Measurements from ENCODE around the gene VSTM4. TPM values are rescaled to one million over a fixed set of nuclear protein-coding genes. Genes with fewer than 3 reads are reported as not detected.

VSTM4 gene
- total RNA-seq, 1 donor = 4.7 TPM

DNA sequence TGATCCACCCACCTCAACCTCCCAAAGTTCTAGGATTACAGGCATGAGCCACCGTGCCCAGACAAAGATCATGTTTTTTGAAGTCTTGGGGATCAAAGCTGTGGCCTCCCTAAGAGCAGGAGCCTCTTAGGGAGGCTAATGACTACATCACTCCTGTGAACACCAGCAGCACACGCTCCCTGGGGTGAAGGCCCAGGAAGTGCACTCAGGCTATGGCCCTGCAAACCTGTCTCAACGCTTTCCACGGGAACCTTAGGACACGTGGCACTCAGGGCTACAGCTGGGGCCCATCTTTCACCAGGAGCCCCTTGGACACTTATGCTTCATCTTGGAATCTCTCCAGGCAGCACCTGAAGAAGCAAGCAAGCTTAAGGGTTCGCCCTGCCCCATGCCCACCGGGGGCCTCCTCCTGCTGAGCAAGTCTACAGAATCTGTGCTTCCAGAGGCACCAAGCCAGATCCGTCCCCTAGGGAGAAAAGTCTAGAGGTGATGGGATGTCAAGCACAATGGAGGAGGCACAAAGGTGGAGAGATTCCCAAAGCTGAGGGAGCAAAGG, 18.4 kb downstream of the VSTM4 start:
- DNase-seq (ENCODE audit: low read depth) = no peak
- TF ChIP-seq, protein P1, sequence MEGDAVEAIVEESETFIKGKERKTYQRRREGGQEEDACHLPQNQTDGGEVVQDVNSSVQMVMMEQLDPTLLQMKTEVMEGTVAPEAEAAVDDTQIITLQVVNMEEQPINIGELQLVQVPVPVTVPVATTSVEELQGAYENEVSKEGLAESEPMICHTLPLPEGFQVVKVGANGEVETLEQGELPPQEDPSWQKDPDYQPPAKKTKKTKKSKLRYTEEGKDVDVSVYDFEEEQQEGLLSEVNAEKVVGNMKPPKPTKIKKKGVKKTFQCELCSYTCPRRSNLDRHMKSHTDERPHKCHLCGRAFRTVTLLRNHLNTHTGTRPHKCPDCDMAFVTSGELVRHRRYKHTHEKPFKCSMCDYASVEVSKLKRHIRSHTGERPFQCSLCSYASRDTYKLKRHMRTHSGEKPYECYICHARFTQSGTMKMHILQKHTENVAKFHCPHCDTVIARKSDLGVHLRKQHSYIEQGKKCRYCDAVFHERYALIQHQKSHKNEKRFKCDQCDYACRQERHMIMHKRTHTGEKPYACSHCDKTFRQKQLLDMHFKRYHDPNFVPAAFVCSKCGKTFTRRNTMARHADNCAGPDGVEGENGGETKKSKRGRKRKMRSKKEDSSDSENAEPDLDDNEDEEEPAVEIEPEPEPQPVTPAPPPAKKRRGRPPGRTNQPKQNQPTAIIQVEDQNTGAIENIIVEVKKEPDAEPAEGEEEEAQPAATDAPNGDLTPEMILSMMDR (IDR thresholded peaks at IDR 0.05; ENCODE audit: insufficient read depth, low read depth, low read length) = no peak
- H3K4me3 ChIP-seq (ENCODE audit: low read depth, low read length) = no peak overlapping the region

DNA sequence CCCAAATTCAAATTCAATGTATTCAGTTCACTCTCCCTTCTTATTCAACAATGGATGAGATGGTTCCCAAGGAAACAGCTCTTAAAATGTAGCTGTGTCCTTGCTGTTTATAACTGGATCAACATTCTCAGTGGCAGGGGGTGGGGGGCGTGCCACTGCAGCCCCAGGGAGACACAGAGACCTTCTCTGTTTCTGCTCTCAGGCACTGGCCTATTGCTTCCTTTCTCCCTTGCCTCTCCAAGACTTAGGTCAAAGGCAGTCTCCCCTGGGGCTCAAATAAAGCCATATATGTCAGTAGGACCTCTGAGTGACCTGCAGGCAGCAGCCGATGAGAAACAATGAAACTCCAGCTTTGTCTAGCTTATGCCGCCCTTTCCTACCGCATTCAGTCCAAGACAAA, 20.7 kb downstream of the VSTM4 start:
- H3K4me3 ChIP-seq (ENCODE audit: low read depth, low read length) = no peak overlapping the region
- TF ChIP-seq, protein P1 (IDR thresholded peaks at IDR 0.05; ENCODE audit: insufficient read depth, low read depth, low read length) = no peak
- DNase-seq (ENCODE audit: low read depth) = no peak

DNA sequence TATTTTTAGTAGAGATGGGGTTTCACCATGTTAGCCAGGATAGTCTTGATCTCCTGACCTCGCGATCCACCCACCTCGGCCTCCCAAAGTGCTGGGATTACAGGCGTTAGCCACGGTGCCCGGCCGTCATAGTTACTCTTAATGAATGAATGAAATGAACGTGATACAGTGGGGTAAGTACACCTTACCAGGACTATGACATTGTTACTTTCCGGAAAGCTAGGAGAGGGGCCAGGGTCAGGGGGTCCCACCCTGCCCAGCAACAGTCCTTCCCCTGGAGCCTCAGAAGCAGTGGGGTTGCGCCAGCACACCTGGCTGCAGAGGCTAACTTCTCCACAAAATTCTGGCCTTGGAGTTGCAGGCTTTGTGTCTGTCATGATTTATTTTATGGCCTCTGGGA, 21.4 kb downstream of the VSTM4 start:
- TF ChIP-seq, protein P1 (IDR thresholded peaks at IDR 0.05; ENCODE audit: insufficient read depth, low read depth, low read length) = no peak
- no peak for DNase-seq (ENCODE audit: low read depth)
- H3K4me3 ChIP-seq (ENCODE audit: low read depth, low read length) = no peak overlapping the region

DNA sequence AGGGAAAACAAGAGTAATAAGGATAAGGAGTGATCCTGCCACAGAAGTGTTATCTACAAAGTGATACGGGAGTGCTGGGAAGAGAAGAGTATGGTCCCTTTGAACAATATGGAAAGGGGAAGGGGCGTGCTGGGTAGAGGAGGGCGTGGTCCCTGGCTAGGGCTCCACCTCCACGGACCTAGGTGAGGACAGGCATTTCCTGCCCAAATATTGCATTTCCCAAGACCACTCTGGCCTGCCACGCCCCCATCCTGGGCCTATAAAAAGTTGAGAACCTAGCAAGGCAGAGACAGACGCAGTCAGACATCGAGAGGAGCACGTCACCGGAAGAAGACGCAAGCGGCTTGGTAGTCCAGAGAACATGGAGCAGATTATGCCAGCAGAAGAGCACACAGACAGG, 22.8 kb downstream of the VSTM4 start:
- TF ChIP-seq, protein P1 (IDR thresholded peaks at IDR 0.05; ENCODE audit: insufficient read depth, low read depth, low read length) = no peak
- no peak for DNase-seq (ENCODE audit: low read depth)
- H3K4me3 ChIP-seq (ENCODE audit: low read depth, low read length) = no peak overlapping the region

DNA sequence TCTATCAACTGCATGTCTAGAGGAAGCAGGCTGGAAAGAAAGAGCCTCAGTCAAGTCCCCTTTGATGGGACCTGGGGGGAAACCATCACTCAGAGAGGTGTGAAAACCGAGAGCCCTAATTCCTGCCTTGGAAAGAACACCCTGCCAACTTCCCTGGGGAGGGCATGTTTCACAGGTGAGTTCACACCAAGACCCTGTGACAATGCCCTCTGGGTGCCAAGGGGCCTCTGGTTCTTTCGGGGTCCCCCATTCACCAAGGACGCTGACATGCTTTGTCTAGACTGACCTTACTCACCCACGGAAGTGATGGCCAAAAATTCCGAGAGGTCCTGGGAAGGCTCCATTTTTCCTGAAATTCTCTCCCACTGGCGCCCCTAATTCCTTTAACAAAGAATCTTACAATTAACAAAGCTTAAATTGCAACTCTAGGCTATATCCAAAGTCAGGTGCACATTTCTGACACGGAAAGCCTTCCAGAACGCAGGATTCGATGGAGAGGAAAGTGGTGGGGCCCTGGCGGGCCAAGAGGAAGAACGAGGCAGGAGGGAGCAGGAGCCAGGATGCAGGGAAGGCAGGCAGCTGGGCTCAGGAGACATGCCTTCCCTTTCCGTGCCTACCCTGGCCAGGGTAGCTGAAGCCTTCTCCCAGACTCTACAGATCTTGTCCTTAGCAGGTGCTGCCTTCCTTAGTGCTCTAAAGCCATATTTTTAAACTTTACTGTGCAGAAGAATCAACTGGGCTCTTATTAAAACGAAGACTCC, 23.7 kb downstream of the VSTM4 start:
- no peak for DNase-seq (ENCODE audit: low read depth)
- TF ChIP-seq, protein P1 (IDR thresholded peaks at IDR 0.05; ENCODE audit: insufficient read depth, low read depth, low read length) = no peak
- no peak overlapping the region for H3K4me3 ChIP-seq (ENCODE audit: low read depth, low read length)

DNA sequence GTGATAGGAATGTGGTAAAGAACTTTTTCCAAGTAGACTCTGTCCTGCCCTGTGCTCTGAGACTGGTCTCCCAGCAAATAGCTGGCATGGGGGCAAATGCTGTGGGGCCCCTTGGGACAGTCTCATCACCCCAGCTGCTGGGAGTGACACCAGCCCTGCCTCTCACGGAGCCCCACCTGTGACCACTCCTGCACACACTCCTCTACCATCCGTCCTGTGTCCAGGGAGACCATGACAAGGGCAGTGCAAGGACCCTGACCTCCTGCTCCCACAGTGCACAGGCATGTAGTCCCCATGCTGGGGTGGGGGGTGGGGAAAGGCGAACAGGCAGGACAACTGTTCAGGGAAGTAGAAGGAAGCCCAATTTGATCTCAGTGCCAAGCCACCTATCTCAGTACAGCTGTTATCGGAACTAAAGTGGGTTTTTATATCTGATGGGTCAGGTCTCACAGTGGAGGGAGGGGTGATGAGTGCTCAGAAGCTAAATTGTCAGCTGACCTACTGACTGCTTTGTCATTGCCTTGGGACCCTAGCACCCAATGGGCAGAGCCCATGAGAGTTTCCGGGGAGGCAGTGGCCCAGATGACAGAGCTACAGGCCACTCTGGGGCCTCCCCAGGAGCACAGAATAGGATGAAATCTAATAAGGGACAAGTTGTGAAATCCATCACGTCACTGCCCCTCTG, 24.5 kb downstream of the VSTM4 start:
- TF ChIP-seq, protein P1 (IDR thresholded peaks at IDR 0.05; ENCODE audit: insufficient read depth, low read depth, low read length) = no peak
- DNase-seq (ENCODE audit: low read depth) = no peak

More for the DNA sequence above, 24.5 kb downstream of the VSTM4 start:
- H3K4me3 ChIP-seq (ENCODE audit: low read depth, low read length) = no peak overlapping the region

All from fibroblast of villous mesenchyme (primary cell).